HG03064 (cell line): ENCODE results near the gene SLC6A18.

Experiments
- ATAC-seq: cut with Tn5 transposase; IDR thresholded peaks from one replicate; pipeline ENCODE4 v1.9.1; 2021; ENCODE audit warnings: low read depth; ENCODE audit not compliant: unreplicated experiment

Gene SLC6A18

GRCh38 chr5:1214163-1214935 lies 10.8 kb upstream of the SLC6A18 start:
- no peak for ATAC-seq

- ATAC-seq: no peak
Measured at GRCh38 chr5:1214936-1215220, 10.3 kb upstream of the SLC6A18 start.

GRCh38 chr5:1215320-1216096 lies 9.7 kb upstream of the SLC6A18 start:
- ATAC-seq: no peak

GRCh38 chr5:1216211-1216917 lies 8.8 kb upstream of the SLC6A18 start:
- no peak for ATAC-seq

- ATAC-seq: no peak
Measured at GRCh38 chr5:1216918-1217295, 8.3 kb upstream of the SLC6A18 start.

GRCh38 chr5:1217596-1218206 lies 7.5 kb upstream of the SLC6A18 start:
- ATAC-seq: no peak

- no peak for ATAC-seq
Measured at GRCh38 chr5:1218351-1219080, 6.7 kb upstream of the SLC6A18 start.

- ATAC-seq: no peak
Measured at GRCh38 chr5:1219098-1219767, 5.9 kb upstream of the SLC6A18 start.

GRCh38 chr5:1219768-1220100 lies 5.4 kb upstream of the SLC6A18 start:
- no peak for ATAC-seq

- ATAC-seq: no peak
Measured at GRCh38 chr5:1220351-1220750, 4.8 kb upstream of the SLC6A18 start.

GRCh38 chr5:1220831-1221230 lies 4.3 kb upstream of the SLC6A18 start:
- ATAC-seq: no peak

GRCh38 chr5:1221721-1222120 lies 3.5 kb upstream of the SLC6A18 start:
- ATAC-seq: no peak

- ATAC-seq: no peak
Measured at GRCh38 chr5:1222147-1222546, 3.0 kb upstream of the SLC6A18 start.

GRCh38 chr5:1222621-1223277 lies 2.4 kb upstream of the SLC6A18 start:
- ATAC-seq: no peak

- ATAC-seq: no peak
Measured at GRCh38 chr5:1223278-1223670, 1.9 kb upstream of the SLC6A18 start.

GRCh38 chr5:1224631-1225030 lies 550 bp upstream of the SLC6A18 start:
- no peak for ATAC-seq

GRCh38 chr5:1226231-1226630 lies 1.1 kb downstream of the SLC6A18 start:
- ATAC-seq: no peak

- ATAC-seq: no peak
Measured at GRCh38 chr5:1226839-1227581, 1.8 kb downstream of the SLC6A18 start.

- no peak for ATAC-seq
Measured at GRCh38 chr5:1227667-1228066, 2.5 kb downstream of the SLC6A18 start.
